H1 (cell line): Measurements from ENCODE around the gene NT5C1B.

Source experiments
- ASH2L ChIP-seq: fragments of 200-600, 300-600 bp; sonication (generic); IDR thresholded peaks from one replicate; pipeline ENCODE4 v1.7.1; 2017; ENCODE audit warnings: low read length
- CEBPB ChIP-seq: IDR thresholded peaks from 2 replicates; pipeline ENCODE4 v1.6.1; 2012; ENCODE audit warnings: low read depth, low read length
- EZH2 ChIP-seq: fragments of 200-600 bp; sonication (generic); IDR thresholded peaks from 2 replicates; pipeline ENCODE4 v1.7.1; 2012; ENCODE audit warnings: low read depth, mild to moderate bottlenecking, moderate library complexity, low read length, inconsistent platforms; ENCODE audit not compliant: severe bottlenecking
- KDM5A ChIP-seq: fragments of 200-600 bp; IDR thresholded peaks from 2 replicates; pipeline ENCODE4 v1.7.1; 2012; ENCODE audit warnings: mild to moderate bottlenecking, low read length, inconsistent platforms, mixed read lengths
- NANOG ChIP-seq: IDR thresholded peaks from 2 replicates; pipeline ENCODE4 v1.6.1; 2011; ENCODE audit warnings: low read length, low read depth, mild to moderate bottlenecking, inconsistent platforms; ENCODE audit not compliant: insufficient read depth, poor library complexity, severe bottlenecking
- NRF1 ChIP-seq: IDR thresholded peaks from 2 replicates; pipeline ENCODE4 v1.6.1; 2011; ENCODE audit warnings: mild to moderate bottlenecking, low read depth, low read length, improper control_type of control experiment
- POLR2A ChIP-seq, 2 experiments: IDR thresholded peaks; 1 replicate in 1 of 2; 2 replicates in 1 of 2; pipeline ENCODE4 v1.6.1; 2011; ENCODE audit warnings: low read depth in 2 of 2, low read length in 2 of 2, mild to moderate bottlenecking in 2 of 2; ENCODE audit errors: control extremely low read depth in 1 of 2
- RAD21 ChIP-seq, 2 experiments: IDR thresholded peaks in 1 of 2; conservative IDR thresholded peaks in 1 of 2; 2 replicates each; pipeline ENCODE4 v1.6.1; 2011; ENCODE audit warnings: low read depth in 2 of 2, low read length in 2 of 2, improper control_type of control experiment in 1 of 2, inconsistent platforms in 1 of 2, mild to moderate bottlenecking in 1 of 2, moderate library complexity in 1 of 2
- SRF ChIP-seq: IDR thresholded peaks from 2 replicates; pipeline ENCODE4 v1.6.1; 2011; ENCODE audit warnings: mild to moderate bottlenecking, low read depth, low read length, moderate library complexity
- TAF1 ChIP-seq: IDR thresholded peaks from 2 replicates; pipeline ENCODE4 v1.6.1; 2011; ENCODE audit warnings: mild to moderate bottlenecking, low read depth, low read length
- TF ChIP-seq, protein P1 (sequence below), 3 experiments: IDR thresholded peaks; 1 replicate in 2 of 3; 2 replicates in 1 of 3; pipeline versions ENCODE4 v1.5.1 to v1.6.1; 2011; ENCODE audit warnings: low read length in 3 of 3, mild to moderate bottlenecking in 3 of 3, inconsistent platforms in 2 of 3, low read depth in 1 of 3, moderate library complexity in 1 of 3; ENCODE audit not compliant: insufficient read depth in 1 of 3; ENCODE audit errors: control extremely low read depth in 1 of 3

DNA sequence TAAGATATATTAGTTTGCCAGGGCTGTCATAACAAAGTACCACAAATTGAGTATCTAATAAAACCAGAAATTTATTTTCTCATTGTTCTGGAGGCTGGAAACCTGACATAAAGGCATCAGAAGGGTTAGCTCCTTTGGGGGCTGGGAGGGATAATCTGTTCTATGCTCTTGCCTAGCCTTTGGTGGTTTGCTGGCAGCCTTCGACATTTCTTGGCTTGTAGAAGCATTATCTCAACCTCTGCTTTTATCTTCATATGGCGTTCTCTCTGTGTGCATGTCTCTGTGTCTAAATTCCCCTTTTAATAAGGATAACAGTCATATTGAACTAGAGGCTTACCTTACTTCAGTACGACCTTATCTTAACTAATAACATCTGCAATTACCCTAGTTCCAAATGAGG, 22.8 kb upstream of the NT5C1B start:
- TF ChIP-seq NRF1 (no peak), POLR2A (IDR thresholded peaks at IDR 0.05; ENCODE audit: control extremely low read depth in 1 of 2, low read depth in 2 of 2, low read length in 2 of 2) (no peak), CEBPB (no peak), TAF1 (no peak), RAD21 (IDR thresholded peaks at IDR 0.05 in 1 of 2, conservative IDR thresholded peaks at IDR 0.05 in 1 of 2; ENCODE audit: low read depth in 2 of 2, low read length in 2 of 2) (no peak), KDM5A (no peak), EZH2 (no peak), NANOG (no peak), SRF (no peak), ASH2L (no peak)
- TF ChIP-seq, protein P1, sequence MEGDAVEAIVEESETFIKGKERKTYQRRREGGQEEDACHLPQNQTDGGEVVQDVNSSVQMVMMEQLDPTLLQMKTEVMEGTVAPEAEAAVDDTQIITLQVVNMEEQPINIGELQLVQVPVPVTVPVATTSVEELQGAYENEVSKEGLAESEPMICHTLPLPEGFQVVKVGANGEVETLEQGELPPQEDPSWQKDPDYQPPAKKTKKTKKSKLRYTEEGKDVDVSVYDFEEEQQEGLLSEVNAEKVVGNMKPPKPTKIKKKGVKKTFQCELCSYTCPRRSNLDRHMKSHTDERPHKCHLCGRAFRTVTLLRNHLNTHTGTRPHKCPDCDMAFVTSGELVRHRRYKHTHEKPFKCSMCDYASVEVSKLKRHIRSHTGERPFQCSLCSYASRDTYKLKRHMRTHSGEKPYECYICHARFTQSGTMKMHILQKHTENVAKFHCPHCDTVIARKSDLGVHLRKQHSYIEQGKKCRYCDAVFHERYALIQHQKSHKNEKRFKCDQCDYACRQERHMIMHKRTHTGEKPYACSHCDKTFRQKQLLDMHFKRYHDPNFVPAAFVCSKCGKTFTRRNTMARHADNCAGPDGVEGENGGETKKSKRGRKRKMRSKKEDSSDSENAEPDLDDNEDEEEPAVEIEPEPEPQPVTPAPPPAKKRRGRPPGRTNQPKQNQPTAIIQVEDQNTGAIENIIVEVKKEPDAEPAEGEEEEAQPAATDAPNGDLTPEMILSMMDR (IDR thresholded peaks at IDR 0.05; ENCODE audit: control extremely low read depth in 1 of 3, insufficient read depth in 1 of 3, low read depth in 1 of 3, low read length in 3 of 3): no peak
